Natural killer cell (primary cell): ENCODE data around the gene ORM1. TPM values are rescaled to one million over a fixed set of nuclear protein-coding genes. Genes with fewer than 3 reads are reported as not detected.

Experiments
- ATAC-seq, 3 donors: fragments of 150-1000 bp in 2 of 3; fragments of 200-7000 bp in 1 of 3; cut with Tn5 transposase; 1 replicate in 1 of 3; 2 replicates in 2 of 3; pipeline ENCODE4 v1.10.0; 2021; ENCODE audit warnings: mild to moderate bottlenecking in 2 of 3, moderate library complexity in 2 of 3
- DNase-seq, 2 donors: peaks; one replicate each; pipeline versions ENCODE4 v3.0.0 to v3.0.0-alpha.2; 2013 to 2021; ENCODE audit warnings: mixed read lengths in 1 of 2
- H3K27ac ChIP-seq: one replicate; pipeline ENCODE4 v1.5.1; 2013; ENCODE audit warnings: mild to moderate bottlenecking, low read length
- H3K27me3 ChIP-seq: one replicate; pipeline ENCODE4 v1.6.1; 2013; ENCODE audit warnings: low read length; ENCODE audit not compliant: control insufficient read depth, insufficient read depth
- H3K36me3 ChIP-seq: one replicate; pipeline ENCODE4 v1.6.1; 2013; ENCODE audit warnings: low read length; ENCODE audit not compliant: control insufficient read depth, insufficient read depth
- H3K4me1 ChIP-seq: one replicate; pipeline ENCODE4 v1.6.1; 2013; ENCODE audit warnings: low read length; ENCODE audit not compliant: control insufficient read depth, insufficient read depth
- H3K4me3 ChIP-seq: one replicate; pipeline ENCODE4 v1.5.1; 2013; ENCODE audit warnings: low read length
- H3K9me3 ChIP-seq: one replicate; pipeline ENCODE4 v1.6.1; 2013; ENCODE audit warnings: low read length; ENCODE audit not compliant: control insufficient read depth, insufficient read depth
- H3K27ac Mint-ChIP-seq, 2 donors: one replicate each; pipeline ENCODE4 v1.8.0; 2022; ENCODE audit warnings: mild to moderate bottlenecking in 2 of 2, mixed read lengths in 2 of 2, moderate library complexity in 1 of 2
- H3K27me3 Mint-ChIP-seq, 2 donors: one replicate each; pipeline ENCODE4 v1.8.0; 2022; ENCODE audit warnings: low read depth in 2 of 2, mixed read lengths in 2 of 2
- H3K36me3 Mint-ChIP-seq: one replicate; pipeline ENCODE4 v1.8.0; 2022; ENCODE audit warnings: mixed read lengths
- H3K4me1 Mint-ChIP-seq, 2 donors: one replicate each; pipeline ENCODE4 v1.8.0; 2022; ENCODE audit warnings: mixed read lengths in 2 of 2
- H3K4me3 Mint-ChIP-seq: one replicate; pipeline ENCODE4 v1.8.0; 2022; ENCODE audit warnings: mild to moderate bottlenecking, moderate library complexity, mixed read lengths
- H3K9me3 Mint-ChIP-seq, 2 donors: one replicate each; pipeline ENCODE4 v1.8.0; 2022; ENCODE audit warnings: mixed read lengths in 2 of 2
- CTCF ChIP-seq: fragments of 200-600 bp; IDR thresholded peaks from one replicate; pipeline ENCODE4 v1.8.0; 2022; ENCODE audit warnings: antibody characterized with exemption
- WGBS: methylation state at CpG from one replicate; pipeline ENCODE4 v1.1.7; 2013; ENCODE audit warnings: missing lambda C conversion rate; ENCODE audit not compliant: insufficient coverage; 5-methylcytosine and 5-hydroxymethylcytosine counted together
- intact Hi-C: fragments of 100-400 bp; cut with micrococcal nuclease; formaldehyde crosslinking; loops from one replicate; pipeline ENCODE4 v1.14.2; 2022
- total RNA-seq, 4 donors: library from RNA; stranded (reverse); fragments of 120-200 nt in 1 of 4; gene quantifications; one replicate each; pipeline versions ENCODE4 v1.2.3 to v1.2.4, GENCODE V29; 2013 to 2022

Gene ORM1
- total RNA-seq, 3 donors from 2014 or later (not counting 1 experiment from before 2014, with no cell fraction given) = 1.00 TPM; not detected in 2

- Histone ChIP-seq H3K4me1 (no peaks in the 10 kb centered on the region), H3K9me3 (no peaks in the 10 kb centered on the region), H3K4me3 (no peak overlapping the region), H3K27ac (no peak overlapping the region), H3K27me3 (no peaks in the 10 kb centered on the region), H3K36me3 (no peaks in the 10 kb centered on the region)
- WGBS = 89% methylated on average over 11 of the region's 11 CpGs
- H3K36me3 Mint-ChIP-seq = no peaks in the 10 kb centered on the region
- no peak for TF ChIP-seq CTCF
- no peaks in the 10 kb centered on the region for H3K4me1 Mint-ChIP-seq
- H3K4me3 Mint-ChIP-seq = no peak overlapping the region
- intact Hi-C loops = no loop called here
- DNase-seq (no peak), ATAC-seq (no peak)
- H3K27ac Mint-ChIP-seq = no peak overlapping the region
- H3K27me3 Mint-ChIP-seq = no peaks in the 10 kb centered on the region
- H3K9me3 Mint-ChIP-seq = no peaks in the 10 kb centered on the region
These were observed 38.4 kb upstream of the ORM1 start for GRCh38 chr9:114284316-114285060.

GRCh38 chr9:114285166-114285867 is 37.6 kb upstream of the ORM1 start:
- Histone ChIP-seq H3K36me3 (no peaks in the 10 kb centered on the region), H3K4me1 (no peaks in the 10 kb centered on the region), H3K27ac (no peak overlapping the region), H3K4me3 (no peak overlapping the region), H3K9me3 (no peaks in the 10 kb centered on the region), H3K27me3 (no peaks in the 10 kb centered on the region)
- Mint-ChIP-seq H3K9me3 (no peaks in the 10 kb centered on the region), H3K36me3 (no peaks in the 10 kb centered on the region), H3K4me3 (no peak overlapping the region), H3K27me3 (no peaks in the 10 kb centered on the region), H3K4me1 (no peaks in the 10 kb centered on the region), H3K27ac (no peak overlapping the region)
- ATAC-seq = no peak
- no peak for TF ChIP-seq CTCF
- intact Hi-C loops = no loop called here
- WGBS = 51% methylated on average over 20 of the region's 20 CpGs
- DNase-seq = no peak

- intact Hi-C loops = no loop called here
- Mint-ChIP-seq H3K9me3 (no peaks in the 10 kb centered on the region), H3K27me3 (peaks cover 4 to 5% of the 10 kb centered on the region in 2 donors), H3K4me3 (no peak overlapping the region), H3K27ac (no peak overlapping the region), H3K36me3 (no peaks in the 10 kb centered on the region), H3K4me1 (peaks cover 0 to 4% of the 10 kb centered on the region in 2 donors)
- Histone ChIP-seq H3K4me3 (no peak overlapping the region), H3K27me3 (no peaks in the 10 kb centered on the region), H3K4me1 (peaks cover 3% of the 10 kb centered on the region), H3K36me3 (no peaks in the 10 kb centered on the region), H3K27ac (no peak overlapping the region), H3K9me3 (no peaks in the 10 kb centered on the region)
- ATAC-seq = no peak
- no peak for TF ChIP-seq CTCF
- no peak for DNase-seq
- 84% methylated on average over 8 of the region's 10 CpGs for WGBS
These were observed 36.7 kb upstream of the ORM1 start for GRCh38 chr9:114286146-114286679.
